Measurements from ENCODE around the gene KDM6A. TPM values are rescaled to one million over a fixed set of nuclear protein-coding genes. Genes with fewer than 3 reads are reported as not detected.

Gene KDM6A
- total RNA-seq, 1 experiment from 2014 or later: 24.0 TPM

GRCh38 chrX:44935640-44936039 lies 62.7 kb downstream of the KDM6A start:
- no peak for TF ChIP-seq REST (IDR thresholded peaks at IDR 0.05; ENCODE audit: insufficient read depth in 1 of 2, low read depth in 2 of 2, low read length in 1 of 2)
- TF ChIP-seq POLR2AphosphoS5 (IDR thresholded peaks at IDR 0.05; ENCODE audit: low read depth, low read length): no peak
- no peak for TF ChIP-seq SIN3A (IDR thresholded peaks at IDR 0.05; ENCODE audit: borderline replicate concordance, insufficient read depth, low read depth, low read length)
- Histone ChIP-seq H3K27me3 (ENCODE audit: control insufficient read depth, insufficient read depth, low read length) (no peaks in the 10 kb centered on the region), H3K27ac (ENCODE audit: low read length) (no peak overlapping the region), H3K4me1 (ENCODE audit: control insufficient read depth, insufficient read depth, low read length) (peaks cover 2% of the 10 kb centered on the region; the same call in 1 of the 2 replicates), H3K36me3 (ENCODE audit: control insufficient read depth, insufficient read depth, low read length) (no peaks in the 10 kb centered on the region), H3K9me3 (ENCODE audit: control insufficient read depth, insufficient read depth, low read depth, low read length) (no peaks in the 10 kb centered on the region), H3K4me3 (ENCODE audit: low read depth in 2 of 2, low read length in 2 of 2) (no peak overlapping the region)
- in situ Hi-C loops (cut with HindIII; ENCODE audit: low pct_unique_long_range_greater_than_20kb, low sequenced_read_pairs): no loop called here
- CTCF ChIA-PET: no interaction called here
- DNase-seq (ENCODE audit: low read depth, low spot score) (no peak), ATAC-seq (no peak)
- POLR2A ChIA-PET: no interaction called here
- BruUV-seq (replicated peaks): no TSS peak
- intact Hi-C loops (cut with micrococcal nuclease; ENCODE audit: unreplicated experiment): no loop called here

GRCh38 chrX:44937606-44938005 lies 64.6 kb downstream of the KDM6A start:
- intact Hi-C loops (cut with micrococcal nuclease; ENCODE audit: unreplicated experiment): no loop called here
- ChIA-PET POLR2A (no interaction called here), CTCF (no interaction called here)
- ATAC-seq (no peak), DNase-seq (ENCODE audit: low read depth, low spot score) (no peak)
- Histone ChIP-seq H3K4me3 (ENCODE audit: low read depth in 2 of 2, low read length in 2 of 2) (no peak overlapping the region), H3K27ac (ENCODE audit: low read length) (no peak overlapping the region), H3K36me3 (ENCODE audit: control insufficient read depth, insufficient read depth, low read length) (no peaks in the 10 kb centered on the region), H3K9me3 (ENCODE audit: control insufficient read depth, insufficient read depth, low read depth, low read length) (no peaks in the 10 kb centered on the region), H3K27me3 (ENCODE audit: control insufficient read depth, insufficient read depth, low read length) (no peaks in the 10 kb centered on the region), H3K4me1 (ENCODE audit: control insufficient read depth, insufficient read depth, low read length) (peaks cover 2% of the 10 kb centered on the region; the same call in 1 of the 2 replicates)
- TF ChIP-seq CTCF (IDR thresholded peaks at IDR 0.05): no peak
- TF ChIP-seq SIN3A (IDR thresholded peaks at IDR 0.05; ENCODE audit: borderline replicate concordance, insufficient read depth, low read depth, low read length): no peak
- no peak for TF ChIP-seq TCF7L2 (IDR thresholded peaks at IDR 0.05; ENCODE audit: low read depth, low read length)
- TF ChIP-seq REST (IDR thresholded peaks at IDR 0.05; ENCODE audit: insufficient read depth in 1 of 2, low read depth in 2 of 2, low read length in 1 of 2): no peak
- no peak for TF ChIP-seq POLR2AphosphoS5 (IDR thresholded peaks at IDR 0.05; ENCODE audit: low read depth, low read length)
- no TSS peak for BruUV-seq (replicated peaks)
- in situ Hi-C loops (cut with HindIII; ENCODE audit: low pct_unique_long_range_greater_than_20kb, low sequenced_read_pairs): no loop called here
